ENCODE measurements around the gene TRMT112.

TRMT112 gene

DNA sequence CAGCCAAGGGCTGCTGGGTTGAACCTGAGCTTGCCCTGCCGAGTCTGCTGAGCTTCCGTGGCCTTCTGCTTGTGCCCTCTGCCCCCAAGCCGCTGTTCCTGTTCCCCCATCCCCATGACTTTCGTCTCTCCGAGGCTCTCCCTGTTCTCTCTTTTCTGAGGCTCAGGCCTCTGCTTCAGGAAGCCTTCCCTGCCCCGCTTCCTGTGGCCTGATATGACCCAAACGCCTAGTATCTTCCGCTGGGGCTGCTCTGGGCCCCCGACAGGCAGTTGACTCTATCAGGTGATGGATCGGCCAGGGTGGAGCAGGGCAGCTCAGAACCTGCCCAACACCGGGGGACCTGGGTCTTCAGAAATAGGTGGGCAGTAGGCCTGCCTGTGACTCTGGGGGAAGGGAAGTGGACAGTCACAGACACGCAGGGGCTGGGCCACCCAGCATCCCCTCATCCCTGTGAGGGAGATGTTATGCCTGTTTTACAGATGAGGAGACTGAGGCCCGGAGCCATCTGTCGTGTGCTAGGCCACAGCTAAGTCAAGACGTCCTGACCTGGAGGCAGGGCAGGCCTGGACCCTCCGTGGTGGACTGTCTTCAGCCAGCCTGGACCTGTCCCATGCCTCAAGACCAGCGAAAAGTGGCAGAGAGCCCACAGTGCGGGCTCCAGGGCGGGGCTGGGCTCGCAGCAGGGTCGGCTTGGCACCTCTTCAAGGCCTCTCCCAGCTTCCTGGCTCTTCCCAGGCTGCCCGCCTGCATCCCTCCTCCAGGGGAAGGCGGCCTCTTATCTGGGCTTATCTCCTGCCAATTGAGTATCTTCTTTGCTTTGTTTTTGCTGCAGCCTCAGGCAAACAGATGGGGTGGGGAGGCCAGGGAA, 49.1 kb downstream of the TRMT112 start:
- no peak for DNase-seq

DNA sequence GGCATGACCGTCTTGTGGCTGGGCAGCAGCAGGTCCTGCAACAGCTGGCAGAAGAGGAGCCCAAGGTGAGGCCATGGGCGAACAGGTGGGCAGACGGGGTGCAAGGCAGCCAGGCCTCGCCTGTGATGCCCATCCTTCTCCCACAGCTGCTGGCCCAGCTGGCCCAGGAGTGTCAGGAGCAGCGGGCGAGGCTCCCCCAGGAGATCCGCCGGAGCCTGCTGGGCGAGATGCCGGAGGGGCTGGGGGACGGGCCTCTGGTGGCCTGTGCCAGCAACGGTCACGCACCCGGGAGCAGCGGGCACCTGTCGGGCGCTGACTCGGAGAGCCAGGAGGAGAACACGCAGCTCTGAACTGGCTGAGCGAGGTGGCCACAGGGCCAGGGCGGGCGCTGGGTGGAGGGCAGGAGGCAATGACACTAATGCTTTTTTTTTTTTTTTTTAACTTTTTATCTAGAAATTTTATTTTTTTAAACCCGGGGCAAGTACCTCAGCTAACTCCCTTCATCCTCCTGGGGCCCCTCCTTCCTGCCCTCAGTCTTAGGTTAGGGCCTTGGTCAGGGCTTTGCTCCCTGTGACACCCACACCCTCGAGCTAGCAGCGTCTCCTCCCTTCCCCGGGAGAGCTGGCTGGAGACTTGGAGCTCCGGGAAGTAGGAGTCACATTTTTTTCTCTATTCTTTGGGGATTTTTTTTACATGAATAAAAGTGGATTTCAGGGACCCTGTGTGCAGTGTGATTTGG, 50.0 kb downstream of the TRMT112 start:
- DNase-seq: no peak

Data from NCI-H2171 (cell line).